Activated naive CD4-positive, alpha-beta T cell treated with Interleukin-2 at 50 U/mL for 16 hours (primary cell): ENCODE data around the gene CELF5.
"Not testable (repeated sequence)": the region's sequence is repeated elsewhere in the genome, so short reads cannot be mapped to it uniquely, and the experiment has no call there.

Experiments
- DNase-seq: peaks from one replicate; pipeline ENCODE4 v3.0.0-alpha.2; 2020

The CELF5 gene

GRCh38 chr19:3190921-3191805 is 33.3 kb upstream of the CELF5 start:
- DNase-seq = no peak

- not testable (repeated sequence) for DNase-seq
Observed at GRCh38 chr19:3191806-3192104, 32.7 kb upstream of the CELF5 start.

- no peak for DNase-seq
Observed at GRCh38 chr19:3192228-3192635, 32.2 kb upstream of the CELF5 start.

- DNase-seq = no peak
Observed at GRCh38 chr19:3192684-3193083, 31.8 kb upstream of the CELF5 start.

- DNase-seq = no peak
Observed at GRCh38 chr19:3193256-3194105, 31.0 kb upstream of the CELF5 start.

- no peak for DNase-seq
Observed at GRCh38 chr19:3194106-3195087, 30.1 kb upstream of the CELF5 start.

- DNase-seq = no peak
Observed at GRCh38 chr19:3196064-3196932, 28.2 kb upstream of the CELF5 start.

- DNase-seq = no peak
Observed at GRCh38 chr19:3196933-3197205, 27.6 kb upstream of the CELF5 start.

GRCh38 chr19:3198901-3199700 is 25.4 kb upstream of the CELF5 start:
- no peak for DNase-seq

- DNase-seq = no peak
Observed at GRCh38 chr19:3201072-3201700, 23.3 kb upstream of the CELF5 start.

- DNase-seq = no peak
Observed at GRCh38 chr19:3201911-3202310, 22.6 kb upstream of the CELF5 start.

GRCh38 chr19:3202346-3202745 is 22.1 kb upstream of the CELF5 start:
- DNase-seq = no peak

- not testable (repeated sequence) for DNase-seq
Observed at GRCh38 chr19:3202895-3203294, 21.6 kb upstream of the CELF5 start.

- DNase-seq = no peak
Observed at GRCh38 chr19:3203805-3204645, 20.4 kb upstream of the CELF5 start.

- DNase-seq = no peak
Observed at GRCh38 chr19:3204646-3205275, 19.7 kb upstream of the CELF5 start.

GRCh38 chr19:3206216-3206953 is 18.1 kb upstream of the CELF5 start:
- no peak for DNase-seq

- DNase-seq = no peak
Observed at GRCh38 chr19:3207461-3208242, 16.8 kb upstream of the CELF5 start.
